Suppressor macrophage treated with lipopolysaccharide for 4 hours (primary cell): ENCODE data around the gene NOS3.
"Not testable (repeated sequence)": the region's sequence is repeated elsewhere in the genome, so short reads cannot be mapped to it uniquely, and the experiment has no call there.

ENCODE experiments used
- DNase-seq: peaks from one replicate; pipeline ENCODE4 v3.0.0-alpha.2; 2020

NOS3 gene

GRCh38 chr7:151019130-151019447, 28.3 kb downstream of the NOS3 start:
- no peak for DNase-seq

- DNase-seq: no peak
Measured at GRCh38 chr7:151020231-151020630, 29.4 kb downstream of the NOS3 start.

- no peak for DNase-seq
Measured at GRCh38 chr7:151023232-151023631, 32.4 kb downstream of the NOS3 start.

- no peak for DNase-seq
Measured at GRCh38 chr7:151024435-151025056, 33.7 kb downstream of the NOS3 start, which contains the start of gene ATG9B. TSS of gene ATG9B (minus strand) at chr7:151024494. CDS start at chr7:151024423, 71 bp downstream.

GRCh38 chr7:151025924-151026671, 35.3 kb downstream of the NOS3 start:
- no peak for DNase-seq

- not testable (repeated sequence) for DNase-seq
Measured at GRCh38 chr7:151026771-151027727, 36.2 kb downstream of the NOS3 start.

GRCh38 chr7:151027728-151028130, 36.9 kb downstream of the NOS3 start:
- DNase-seq: not testable (repeated sequence)

GRCh38 chr7:151028131-151028947, 37.5 kb downstream of the NOS3 start, which contains the start of gene ABCB8:
TSS of gene ABCB8 (plus strand) at chr7:151028450. CDS start at chr7:151028516, 66 bp downstream.
- peak; percentile 99 for DNase-seq

GRCh38 chr7:151028948-151029501, 38.2 kb downstream of the NOS3 start:
- DNase-seq: no peak

- DNase-seq: no peak
Measured at GRCh38 chr7:151031011-151031410, 40.2 kb downstream of the NOS3 start.

GRCh38 chr7:151032936-151033863, 42.4 kb downstream of the NOS3 start:
- DNase-seq: peak; percentile 59

- DNase-seq: no peak
Measured at GRCh38 chr7:151033864-151034249, 43.0 kb downstream of the NOS3 start.

- DNase-seq: no peak
Measured at GRCh38 chr7:151034312-151035025, 43.7 kb downstream of the NOS3 start.

GRCh38 chr7:151035026-151035717, 44.4 kb downstream of the NOS3 start:
- DNase-seq: peak; percentile 59

- no peak for DNase-seq
Measured at GRCh38 chr7:151035902-151036301, 45.1 kb downstream of the NOS3 start.

- DNase-seq: peak; percentile 93
Measured at GRCh38 chr7:151038951-151039849, 48.4 kb downstream of the NOS3 start.

- DNase-seq: peak; percentile 58
Measured at GRCh38 chr7:151039850-151040548, 49.2 kb downstream of the NOS3 start.
